Ishikawa (cell line): ENCODE data around the gene TLR6.
A peak's percentile ranks its signal among the peaks of the same experiment; 100 is the strongest.

Source experiments
- CEBPB ChIP-seq: IDR thresholded peaks from 2 replicates; pipeline ENCODE4 v1.6.1; 2012
- CREB1 ChIP-seq: IDR thresholded peaks from 2 replicates; pipeline ENCODE4 v1.6.1; 2012; ENCODE audit warnings: low read depth
- EGR1 ChIP-seq: IDR thresholded peaks from 2 replicates; pipeline ENCODE4 v1.6.1; 2012
- EP300 ChIP-seq: IDR thresholded peaks from 2 replicates; pipeline ENCODE4 v1.6.1; 2012; ENCODE audit warnings: borderline replicate concordance
- FOXM1 ChIP-seq: IDR thresholded peaks from 2 replicates; pipeline ENCODE4 v1.6.1; 2012; ENCODE audit warnings: low read depth, borderline replicate concordance
- NFIC ChIP-seq: IDR thresholded peaks from 2 replicates; pipeline ENCODE4 v1.6.1; 2012
- RAD21 ChIP-seq: IDR thresholded peaks from 2 replicates; pipeline ENCODE4 v1.6.1; 2012; ENCODE audit warnings: low read depth
- REST ChIP-seq: IDR thresholded peaks from 2 replicates; pipeline ENCODE4 v1.6.1; 2012; ENCODE audit warnings: low read depth, mild to moderate bottlenecking
- TAF1 ChIP-seq: IDR thresholded peaks from 2 replicates; pipeline ENCODE4 v1.6.1; 2012; ENCODE audit warnings: low read depth, mild to moderate bottlenecking
- TCF12 ChIP-seq: IDR thresholded peaks from 2 replicates; pipeline ENCODE4 v1.6.1; 2012; ENCODE audit warnings: low read depth
- TEAD4 ChIP-seq: IDR thresholded peaks from 2 replicates; pipeline ENCODE4 v1.6.1; 2012
- YY1 ChIP-seq: IDR thresholded peaks from 2 replicates; pipeline ENCODE4 v1.6.1; 2012; ENCODE audit warnings: low read depth
- ZBTB7A ChIP-seq: IDR thresholded peaks from 2 replicates; pipeline ENCODE4 v1.6.1; 2012; ENCODE audit warnings: low read depth
- TF ChIP-seq, protein P1 (sequence below): IDR thresholded peaks from 2 replicates; pipeline ENCODE4 v1.6.1; 2012

GRCh38 chr4:38902695-38903094, 46.1 kb upstream of the TLR6 start:
- TF ChIP-seq EGR1 (no peak), CREB1 (no peak), FOXM1 (no peak), TEAD4 (no peak), REST (no peak), TCF12 (no peak), TAF1 (no peak), RAD21 (peak; percentile 47), YY1 (no peak), EP300 (no peak), CEBPB (no peak), ZBTB7A (no peak), NFIC (no peak)
- TF ChIP-seq, protein P1, sequence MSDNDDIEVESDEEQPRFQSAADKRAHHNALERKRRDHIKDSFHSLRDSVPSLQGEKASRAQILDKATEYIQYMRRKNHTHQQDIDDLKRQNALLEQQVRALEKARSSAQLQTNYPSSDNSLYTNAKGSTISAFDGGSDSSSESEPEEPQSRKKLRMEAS, result no peak
